ENCODE data around the gene PACSIN1.

DNA sequence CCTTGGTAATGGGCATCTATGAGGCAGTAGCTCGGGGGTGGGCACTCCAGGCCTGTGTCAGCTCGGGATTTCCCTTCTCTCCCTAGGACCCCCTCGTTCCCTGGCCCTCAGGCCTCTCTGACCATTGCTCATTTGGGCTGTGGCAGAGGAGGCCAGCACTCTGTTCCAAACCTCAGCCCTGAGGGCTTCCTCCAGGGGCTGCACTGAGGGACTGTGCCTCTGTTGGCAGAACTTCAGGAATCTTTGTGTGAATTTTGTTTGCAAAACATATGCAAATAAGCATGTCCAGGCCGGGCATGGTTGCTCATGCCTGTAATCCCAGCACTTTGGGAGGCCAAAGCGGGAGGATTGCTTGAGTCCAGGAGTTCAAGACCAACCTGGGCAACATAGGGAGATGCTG, 11.0 kb downstream of the PACSIN1 start:
- TF ChIP-seq, protein P1, sequence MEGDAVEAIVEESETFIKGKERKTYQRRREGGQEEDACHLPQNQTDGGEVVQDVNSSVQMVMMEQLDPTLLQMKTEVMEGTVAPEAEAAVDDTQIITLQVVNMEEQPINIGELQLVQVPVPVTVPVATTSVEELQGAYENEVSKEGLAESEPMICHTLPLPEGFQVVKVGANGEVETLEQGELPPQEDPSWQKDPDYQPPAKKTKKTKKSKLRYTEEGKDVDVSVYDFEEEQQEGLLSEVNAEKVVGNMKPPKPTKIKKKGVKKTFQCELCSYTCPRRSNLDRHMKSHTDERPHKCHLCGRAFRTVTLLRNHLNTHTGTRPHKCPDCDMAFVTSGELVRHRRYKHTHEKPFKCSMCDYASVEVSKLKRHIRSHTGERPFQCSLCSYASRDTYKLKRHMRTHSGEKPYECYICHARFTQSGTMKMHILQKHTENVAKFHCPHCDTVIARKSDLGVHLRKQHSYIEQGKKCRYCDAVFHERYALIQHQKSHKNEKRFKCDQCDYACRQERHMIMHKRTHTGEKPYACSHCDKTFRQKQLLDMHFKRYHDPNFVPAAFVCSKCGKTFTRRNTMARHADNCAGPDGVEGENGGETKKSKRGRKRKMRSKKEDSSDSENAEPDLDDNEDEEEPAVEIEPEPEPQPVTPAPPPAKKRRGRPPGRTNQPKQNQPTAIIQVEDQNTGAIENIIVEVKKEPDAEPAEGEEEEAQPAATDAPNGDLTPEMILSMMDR (IDR thresholded peaks at IDR 0.05), result no peak
- TF ChIP-seq POLR2A (IDR thresholded peaks at IDR 0.05), result no peak
